SU-DHL-6 (cell line): Measurements from ENCODE around the gene SLC25A48.

ENCODE experiments used
- H2AFZ ChIP-seq: fragments of 200-600 bp; sonication (generic); 2 replicates; pipeline ENCODE4 v1.6.1; 2014; ENCODE audit warnings: low read depth, mild to moderate bottlenecking, moderate library complexity, mixed read lengths, antibody characterized with exemption, low read length; ENCODE audit not compliant: severe bottlenecking
- H3F3A ChIP-seq: fragments of 200-600 bp; shearing (Covaris generic); 2 replicates; pipeline ENCODE4 v1.6.0; 2016; ENCODE audit warnings: antibody characterized with exemption, mild to moderate bottlenecking; ENCODE audit not compliant: insufficient read depth
- H3K27ac ChIP-seq: fragments of 200-600 bp; sonication (generic); 2 replicates; pipeline ENCODE4 v1.5.1; 2016; ENCODE audit warnings: low read depth, mild to moderate bottlenecking, low read length, moderate library complexity, mixed read lengths
- H3K27me3 ChIP-seq: fragments of 200-600 bp; sonication (generic), shearing (Covaris generic); 2 replicates; pipeline ENCODE4 v1.6.0; 2014; ENCODE audit warnings: mild to moderate bottlenecking, low read length
- H3K36me3 ChIP-seq: fragments of 200-600 bp; sonication (generic); 2 replicates; pipeline ENCODE4 v1.6.1; 2014; ENCODE audit warnings: mild to moderate bottlenecking, low read length, mixed read lengths
- H3K4me2 ChIP-seq: fragments of 300-600, 200-600 bp; shearing (Covaris generic), sonication (generic); 2 replicates; pipeline ENCODE4 v1.6.0; 2014; ENCODE audit warnings: low read length, low read depth, mild to moderate bottlenecking; ENCODE audit not compliant: poor library complexity, severe bottlenecking
- H3K4me3 ChIP-seq: fragments of 200-600 bp; sonication (generic); 2 replicates; pipeline ENCODE4 v1.5.1; 2014; ENCODE audit warnings: antibody characterized with exemption, low read length, mild to moderate bottlenecking, mixed read lengths; ENCODE audit not compliant: insufficient read depth, poor library complexity, severe bottlenecking
- H3K79me2 ChIP-seq: fragments of 200-600 bp; sonication (generic); 2 replicates; pipeline ENCODE4 v1.6.1; 2014; ENCODE audit warnings: mild to moderate bottlenecking, low read length, moderate library complexity; ENCODE audit not compliant: insufficient read depth
- H3K9ac ChIP-seq: fragments of 200-600 bp; sonication (generic); 2 replicates; pipeline ENCODE4 v1.7.0; 2014; ENCODE audit warnings: mild to moderate bottlenecking, low read length
- H3K9me2 ChIP-seq: fragments of 200-600 bp; sonication (generic); replicated peaks from 2 replicates; pipeline ENCODE4 v1.6.1; 2014; ENCODE audit warnings: low read length; ENCODE audit not compliant: insufficient read depth
- H3K9me3 ChIP-seq: fragments of 200-600 bp; sonication (generic); 2 replicates; pipeline ENCODE4 v1.6.1; 2014; ENCODE audit warnings: low read length, mixed read lengths; ENCODE audit not compliant: insufficient read depth
- H4K20me1 ChIP-seq: fragments of 200-600 bp; sonication (generic); 2 replicates; pipeline ENCODE4 v1.6.1; 2014; ENCODE audit warnings: low read depth, mild to moderate bottlenecking, antibody characterized with exemption, low read length, moderate library complexity, mixed read lengths
- CTCF ChIP-seq: fragments of 200-600 bp; sonication (generic); IDR thresholded peaks from one replicate; pipeline ENCODE4 v1.5.1; 2017; ENCODE audit warnings: antibody characterized with exemption, mild to moderate bottlenecking, low read length, moderate library complexity; ENCODE audit not compliant: insufficient read depth, poor library complexity, severe bottlenecking
- EZH2phosphoT487 ChIP-seq: fragments of 200-600 bp; sonication (generic), shearing (Covaris generic); conservative IDR thresholded peaks from 2 replicates; pipeline ENCODE4 v1.6.1; 2018; ENCODE audit warnings: mild to moderate bottlenecking, antibody characterized with exemption, low read length, moderate library complexity, mixed read lengths

Gene SLC25A48

GRCh38 chr5:135905144-135905543, 70.7 kb downstream of the SLC25A48 start:
- Histone ChIP-seq H3K27me3 (no peaks in the 10 kb centered on the region), H3K36me3 (no peaks in the 10 kb centered on the region), H2AFZ (no peak overlapping the region), H3K9me2 (no peaks in the 10 kb centered on the region), H3K27ac (no peak overlapping the region), H3K9me3 (no peaks in the 10 kb centered on the region), H4K20me1 (no peaks in the 10 kb centered on the region), H3F3A (no peaks in the 10 kb centered on the region), H3K4me3 (no peak overlapping the region), H3K79me2 (no peaks in the 10 kb centered on the region), H3K9ac (no peak overlapping the region), H3K4me2 (no peak overlapping the region)
- TF ChIP-seq CTCF (no peak), EZH2phosphoT487 (no peak)

- Histone ChIP-seq H3K4me3 (no peak overlapping the region), H3F3A (no peaks in the 10 kb centered on the region), H3K27me3 (no peaks in the 10 kb centered on the region), H3K27ac (no peak overlapping the region), H3K4me2 (no peak overlapping the region), H3K36me3 (no peaks in the 10 kb centered on the region), H2AFZ (no peak overlapping the region), H3K79me2 (no peaks in the 10 kb centered on the region), H3K9ac (no peak overlapping the region), H4K20me1 (no peaks in the 10 kb centered on the region), H3K9me3 (no peaks in the 10 kb centered on the region), H3K9me2 (no peaks in the 10 kb centered on the region)
- TF ChIP-seq CTCF (no peak), EZH2phosphoT487 (no peak)
Observed at GRCh38 chr5:135913713-135914626, 79.5 kb downstream of the SLC25A48 start.

GRCh38 chr5:135915466-135916001, 81.1 kb downstream of the SLC25A48 start:
- H3K4me2 ChIP-seq = no peak overlapping the region
- H3K9ac ChIP-seq = no peak overlapping the region
- no peaks in the 10 kb centered on the region for H3F3A ChIP-seq
- no peaks in the 10 kb centered on the region for H3K27me3 ChIP-seq
- no peak overlapping the region for H3K27ac ChIP-seq
- no peaks in the 10 kb centered on the region for H3K9me2 ChIP-seq
- no peaks in the 10 kb centered on the region for H3K79me2 ChIP-seq
- no peak for TF ChIP-seq CTCF
- TF ChIP-seq EZH2phosphoT487 = no peak
- no peaks in the 10 kb centered on the region for H4K20me1 ChIP-seq
- no peak overlapping the region for H3K4me3 ChIP-seq
- H3K9me3 ChIP-seq = no peaks in the 10 kb centered on the region
- H2AFZ ChIP-seq = no peak overlapping the region
- no peaks in the 10 kb centered on the region for H3K36me3 ChIP-seq
